ENCODE results near the gene HECTD1. TPM values are rescaled to one million over a fixed set of nuclear protein-coding genes. Genes with fewer than 3 reads are reported as not detected.
"Not testable (repeated sequence)": the region's sequence is repeated elsewhere in the genome, so short reads cannot be mapped to it uniquely, and the experiment has no call there.

HECTD1 gene
- 151 TPM for total RNA-seq
- long read RNA-seq, partial matches to known transcripts, result 6 of 11 reads
- long read RNA-seq, other reads (novel, unspliced or antisense), result 5 of 11 reads

- intact Hi-C loops (cut with DNase I), result loop anchor here (1.0 to 2.0 kb wide), 2 partner anchors 55 to 113 kb away; no protein-coding TSS in a partner anchor
- ATAC-seq, result peak; percentile 96
- peak; percentile 94 for DNase-seq (ENCODE audit: missing footprints)
Observed at GRCh38 chr14:31207755-31208545, at the start of gene HECTD1. Gene HECTD1 (minus strand): TSS chr14:31207793. CDS start chr14:31205936, 1,857 bp downstream.

GRCh38 chr14:31257244-31257553 is 49.6 kb upstream of the HECTD1 start:
- intact Hi-C loops (cut with DNase I), result no loop called here
- no peak for DNase-seq (ENCODE audit: missing footprints)
- ATAC-seq, result no peak

- DNase-seq (ENCODE audit: missing footprints), result no peak
- intact Hi-C loops (cut with DNase I), result no loop called here
- no peak for ATAC-seq
Observed at GRCh38 chr14:31256534-31257243, 49.1 kb upstream of the HECTD1 start.

GRCh38 chr14:31255918-31256317 is 48.3 kb upstream of the HECTD1 start:
- ATAC-seq; DNase-seq (ENCODE audit: missing footprints); intact Hi-C loops (cut with DNase I): not testable (repeated sequence)

GRCh38 chr14:31255286-31255685 is 47.7 kb upstream of the HECTD1 start:
- ATAC-seq (no peak), DNase-seq (ENCODE audit: missing footprints) (no peak)
- intact Hi-C loops (cut with DNase I), result no loop called here

GRCh38 chr14:31253746-31254471 is 46.3 kb upstream of the HECTD1 start:
- ATAC-seq (no peak), DNase-seq (ENCODE audit: missing footprints) (no peak)
- intact Hi-C loops (cut with DNase I), result no loop called here

GRCh38 chr14:31252865-31253264 is 45.3 kb upstream of the HECTD1 start:
- ATAC-seq (no peak), DNase-seq (ENCODE audit: missing footprints) (no peak)
- intact Hi-C loops (cut with DNase I), result no loop called here

- no peak for ATAC-seq
Observed at GRCh38 chr14:31251028-31251958, 43.7 kb upstream of the HECTD1 start.

GRCh38 chr14:31244626-31245025 is 37.0 kb upstream of the HECTD1 start:
- ATAC-seq (no peak), DNase-seq (ENCODE audit: missing footprints) (no peak)
- intact Hi-C loops (cut with DNase I), result no loop called here

More at GRCh38 chr14:31251028-31251958, 43.7 kb upstream of the HECTD1 start:
- intact Hi-C loops (cut with DNase I), result no loop called here
- DNase-seq (ENCODE audit: missing footprints), result no peak

- ATAC-seq (no peak), DNase-seq (ENCODE audit: missing footprints) (no peak)
- intact Hi-C loops (cut with DNase I), result no loop called here
Observed at GRCh38 chr14:31243860-31244259, 36.3 kb upstream of the HECTD1 start.

- DNase-seq (ENCODE audit: missing footprints); intact Hi-C loops (cut with DNase I): not testable (repeated sequence)
- ATAC-seq, result peak; percentile 39
Observed at GRCh38 chr14:31242161-31242940, 34.8 kb upstream of the HECTD1 start.

- intact Hi-C loops (cut with DNase I), result no loop called here
- DNase-seq (ENCODE audit: missing footprints) (no peak), ATAC-seq (peak; percentile 44)
Observed at GRCh38 chr14:31241450-31242114, 34.0 kb upstream of the HECTD1 start.

GRCh38 chr14:31239741-31240140 is 32.1 kb upstream of the HECTD1 start:
- intact Hi-C loops (cut with DNase I), result no loop called here
- DNase-seq (ENCODE audit: missing footprints) (no peak), ATAC-seq (no peak)

GRCh38 chr14:31235462-31235861 is 27.9 kb upstream of the HECTD1 start:
- ATAC-seq (no peak), DNase-seq (ENCODE audit: missing footprints) (no peak)
- intact Hi-C loops (cut with DNase I), result no loop called here

GRCh38 chr14:31232081-31232480 is 24.5 kb upstream of the HECTD1 start:
- no peak for ATAC-seq
- DNase-seq (ENCODE audit: missing footprints), result no peak
- intact Hi-C loops (cut with DNase I), result no loop called here

- ATAC-seq; DNase-seq (ENCODE audit: missing footprints); intact Hi-C loops (cut with DNase I): not testable (repeated sequence)
Observed at GRCh38 chr14:31231272-31231671, 23.7 kb upstream of the HECTD1 start.

GRCh38 chr14:31230573-31230958 is 23.0 kb upstream of the HECTD1 start:
- DNase-seq (ENCODE audit: missing footprints) (no peak), ATAC-seq (no peak)
- intact Hi-C loops (cut with DNase I), result no loop called here
